VCaP (cell line): Measurements from ENCODE around the gene PLPP1.
A peak's percentile ranks its signal among the peaks of the same experiment; 100 is the strongest.

ENCODE experiments used
- H3K27ac ChIP-seq: fragments of 450-650 bp; 2 replicates; pipeline ENCODE4 v1.5.1; 2017
- CTCF ChIP-seq: fragments of 450-650 bp; conservative IDR thresholded peaks from 2 replicates; pipeline ENCODE4 v1.5.1; 2017; ENCODE audit warnings: mild to moderate bottlenecking, moderate library complexity

PLPP1 gene

GRCh38 chr5:55446640-55447351, 88.0 kb downstream of the PLPP1 start:
- no peak for TF ChIP-seq CTCF
- peak overlapping the region; percentile 0; the same call in 1 of the 2 replicates for H3K27ac ChIP-seq

- no peak overlapping the region; the same call in 1 of the 2 replicates for H3K27ac ChIP-seq
- no peak for TF ChIP-seq CTCF
Observed at GRCh38 chr5:55445791-55446190, 89.0 kb downstream of the PLPP1 start.

GRCh38 chr5:55441954-55442353, 92.8 kb downstream of the PLPP1 start:
- TF ChIP-seq CTCF = no peak

GRCh38 chr5:55441107-55441771, 93.5 kb downstream of the PLPP1 start:
- H3K27ac ChIP-seq = peak overlapping the region; percentile 69
- TF ChIP-seq CTCF = no peak

More at GRCh38 chr5:55441954-55442353, 92.8 kb downstream of the PLPP1 start:
- peak overlapping the region; percentile 69 for H3K27ac ChIP-seq

- no peak for TF ChIP-seq CTCF
Observed at GRCh38 chr5:55440188-55440646, 94.5 kb downstream of the PLPP1 start.

GRCh38 chr5:55438998-55439397, 95.8 kb downstream of the PLPP1 start:
- peak overlapping the region; percentile 69 for H3K27ac ChIP-seq

More at GRCh38 chr5:55440188-55440646, 94.5 kb downstream of the PLPP1 start:
- H3K27ac ChIP-seq = peak overlapping the region; percentile 69; the same call in 1 of the 2 replicates

More at GRCh38 chr5:55438998-55439397, 95.8 kb downstream of the PLPP1 start:
- no peak for TF ChIP-seq CTCF
